GM12878 (cell line): ENCODE data around the gene CHAC1. TPM values are rescaled to one million over a fixed set of nuclear protein-coding genes. Genes with fewer than 3 reads are reported as not detected.

Experiments used
- ATAC-seq: fragments of 200-7000 bp; cut with Tn5 transposase; 3 replicates; pipeline ENCODE4 v1.9.1; 2020; ENCODE audit warnings: mild to moderate bottlenecking, moderate library complexity
- BruUV-seq: library from RNA; stranded (reverse); fragments of 400-500 nt; replicated peaks from 2 replicates; lab custom pipeline; 2021; lab: Mats Ljungman, UMichigan
- CTCF ChIA-PET: fragments of 300-600 bp; sonication (Branson Sonifier 250); formaldehyde crosslinking; extraction: SDS; loops from one replicate; lab custom pipeline; 2021; ENCODE audit warnings: inconsistent platforms; lab: Yijun Ruan, JAX
- POLR2A ChIA-PET: fragments of 350-600 bp; formaldehyde crosslinking; extraction: SDS; loops from one replicate; lab custom pipeline; 2021; ENCODE audit warnings: inconsistent platforms; lab: Charles Lee
- RAD21 ChIA-PET: fragments of 300-600 bp; sonication (Branson Sonifier 250); formaldehyde crosslinking; loops from one replicate; lab custom pipeline; 2023; ENCODE audit warnings: antibody characterized with exemption; ENCODE audit not compliant: unreplicated experiment; lab: Charles Lee
- SMC1A ChIA-PET: fragments of 300-600 bp; sonication (Branson Sonifier 250); formaldehyde crosslinking; loops from one replicate; lab custom pipeline; 2023; ENCODE audit not compliant: unreplicated experiment, uncharacterized antibody; lab: Charles Lee
- DNase-seq: peaks from one replicate; pipeline ENCODE4 v3.0.0-alpha.2; 2011; ENCODE audit warnings: low read depth, low spot score
- FAIRE-seq: peaks from 3 replicates; lab custom pipeline; 2011; peaks lifted over from hg19 to GRCh38; lab: Jason Lieb, UNC
- H2AFZ ChIP-seq: 2 replicates; pipeline ENCODE4 v1.6.0; 2011; ENCODE audit warnings: low read depth, low read length, control low read depth; ENCODE audit not compliant: control insufficient read depth
- H3K27ac ChIP-seq: 2 replicates; pipeline ENCODE4 v1.5.1; 2011; ENCODE audit warnings: control low read depth; ENCODE audit not compliant: control insufficient read depth, insufficient read depth
- H3K27me3 ChIP-seq, 2 experiments: replicated peaks in 1 of 2; 2 replicates each; pipeline versions ENCODE4 v1.6.0 to v1.6.1; 2011; ENCODE audit warnings: low read length in 1 of 2; ENCODE audit not compliant: control insufficient read depth in 2 of 2, insufficient read depth in 2 of 2
- H3K36me3 ChIP-seq, 2 experiments: 2 replicates each; pipeline ENCODE4 v1.5.1; 2011; ENCODE audit warnings: low read length in 1 of 2; ENCODE audit not compliant: control insufficient read depth in 2 of 2, insufficient read depth in 2 of 2
- H3K4me1 ChIP-seq: 2 replicates; pipeline ENCODE4 v1.6.1; 2011; ENCODE audit warnings: mild to moderate bottlenecking, low read length, moderate library complexity, mixed read lengths; ENCODE audit not compliant: control insufficient read depth, insufficient read depth
- H3K4me2 ChIP-seq: 2 replicates; pipeline ENCODE4 v1.6.0; 2011; ENCODE audit warnings: control low read depth; ENCODE audit not compliant: control insufficient read depth, insufficient read depth
- H3K4me3 ChIP-seq: fragments of 200-600 bp; sonication (generic); 2 replicates; pipeline ENCODE4 v1.5.1; 2016
- H3K79me2 ChIP-seq: 2 replicates; pipeline ENCODE4 v1.6.0; 2011; ENCODE audit warnings: low read length; ENCODE audit not compliant: control insufficient read depth, insufficient read depth
- H3K9ac ChIP-seq: 2 replicates; pipeline ENCODE4 v1.8.0; 2011; ENCODE audit warnings: low read length, control low read depth, mixed read lengths; ENCODE audit not compliant: control insufficient read depth, insufficient read depth
- H3K9me3 ChIP-seq: replicated peaks from 3 replicates; pipeline ENCODE4 v1.5.1; 2011; ENCODE audit warnings: mild to moderate bottlenecking, low read length; ENCODE audit not compliant: control insufficient read depth, insufficient read depth
- H4K20me1 ChIP-seq: 2 replicates; pipeline ENCODE4 v1.6.0; 2011; ENCODE audit not compliant: control insufficient read depth, insufficient read depth
- CHD1 ChIP-seq: IDR thresholded peaks from 2 replicates; pipeline ENCODE4 v1.6.1; 2012; ENCODE audit warnings: low read depth, low read length, improper control_type of control experiment
- EP300 ChIP-seq, 2 experiments: fragments of 150-350 bp in 1 of 2; IDR thresholded peaks; 2 replicates each; pipeline ENCODE4 v1.6.1; 2011 to 2012; ENCODE audit warnings: low read depth in 2 of 2, low read length in 2 of 2, borderline replicate concordance in 1 of 2, improper control_type of control experiment in 1 of 2, inconsistent platforms in 1 of 2; ENCODE audit not compliant: control insufficient read depth in 1 of 2
- JUND ChIP-seq: IDR thresholded peaks from 2 replicates; pipeline ENCODE4 v1.6.1; 2012; ENCODE audit warnings: low read depth, mild to moderate bottlenecking, low read length, improper control_type of control experiment, moderate library complexity
- NR2C2 ChIP-seq: IDR thresholded peaks from 2 replicates; pipeline ENCODE4 v1.6.1; 2011; ENCODE audit warnings: borderline replicate concordance, low read depth; ENCODE audit not compliant: control insufficient read depth, insufficient read length
- NRF1 ChIP-seq: conservative IDR thresholded peaks from 2 replicates; pipeline ENCODE4 v1.6.1; 2011; ENCODE audit warnings: mild to moderate bottlenecking, low read depth, low read length, improper control_type of control experiment
- RBBP5 ChIP-seq: fragments of 200-600 bp; sonication (generic); conservative IDR thresholded peaks from 2 replicates; pipeline ENCODE4 v1.6.1; 2016
- USF1 ChIP-seq: IDR thresholded peaks from 2 replicates; pipeline ENCODE4 v1.6.1; 2011; ENCODE audit warnings: borderline replicate concordance, low read depth, mild to moderate bottlenecking, moderate library complexity, mixed read lengths, low read length; ENCODE audit not compliant: insufficient read depth; ENCODE audit errors: extremely low read length
- ZNF622 ChIP-seq: fragments of 450-650 bp; IDR thresholded peaks from 2 replicates; pipeline ENCODE4 v1.6.1; 2017; ENCODE audit warnings: mild to moderate bottlenecking, inconsistent platforms
- WGBS: methylation state at CpG from one replicate; pipeline ENCODE4 v1.1.6; 2016; ENCODE audit warnings: low lambda C conversion rate; ENCODE audit not compliant: insufficient replicate concordance, insufficient coverage; ENCODE audit errors: missing lambda C conversion rate; 5-methylcytosine and 5-hydroxymethylcytosine counted together
- in situ Hi-C: fragments of 300-500 bp; cut with MboI; formaldehyde crosslinking; loops from 9 replicates; pipeline ENCODE4 v1.14.3; 2018; ENCODE audit warnings: mixed read lengths
- intact Hi-C: fragments of 100-400 bp; cut with micrococcal nuclease; formaldehyde crosslinking; loops from one replicate; pipeline ENCODE4 v1.14.2; 2022; ENCODE audit not compliant: unreplicated experiment
- polyA plus RNA-seq, 11 experiments: library from polyadenylated mRNA; depleted of rRNA in 4 of 11; unstranded in 6 of 11; stranded (reverse) in 5 of 11; fragments of >200 nt; fragmentation: Nextera tagmentation in 4 of 11; fragmentation: Illumina TruSeq in 1 of 11; extraction: Ambion mirVana in 4 of 11; extraction: Trizol in 1 of 11; gene quantifications; 1 replicate in 1 of 11; 2 replicates in 10 of 11; pipeline versions ENCODE4 v1.2.1 to v1.2.3, GENCODE V29; 2011 to 2016; ENCODE audit warnings: inconsistent platforms in 2 of 11, missing spikeins in 2 of 11, low read depth in 1 of 11
- total RNA-seq, 4 experiments: library from RNA; depleted of rRNA in 3 of 4; stranded (reverse); fragments of >200 nt in 3 of 4; fragmentation: Illumina TruSeq in 1 of 4; extraction: Trizol in 1 of 4; gene quantifications; 2 replicates each; pipeline versions ENCODE4 v1.2.1 to v1.2.3, GENCODE V29; 2013 to 2021

Gene CHAC1
- total and polyA plus RNA-seq, 10 of the 15 experiments (the other 5 are each of a cell fraction or from before 2014, with no cell fraction given) = 0.37 to 5.9 (median 3.3) TPM

- intact Hi-C loops (no loop called here), in situ Hi-C loops (no loop called here)
- TF ChIP-seq JUND (no peak), RBBP5 (no peak), USF1 (no peak), CHD1 (no peak), NR2C2 (no peak), NRF1 (no peak), ZNF622 (no peak), EP300 (IDR thresholded peaks at IDR 0.05; ENCODE audit: borderline replicate concordance in 1 of 2, control insufficient read depth in 1 of 2, low read depth in 2 of 2, low read length in 2 of 2) (no peak)
- Histone ChIP-seq H3K79me2 (no peaks in the 10 kb centered on the region), H3K36me3 (no peaks in the 10 kb centered on the region), H3K27me3 (no peaks in the 10 kb centered on the region), H3K4me2 (no peak overlapping the region), H3K4me3 (no peak overlapping the region), H3K4me1 (no peaks in the 10 kb centered on the region), H2AFZ (no peak overlapping the region), H3K9me3 (no peaks in the 10 kb centered on the region), H3K9ac (no peak overlapping the region), H4K20me1 (no peaks in the 10 kb centered on the region), H3K27ac (no peak overlapping the region)
- RAD21 ChIA-PET = no interaction called here
- ATAC-seq (peak; percentile 22; the same call in 1 of the 3 replicates), FAIRE-seq (no peak), DNase-seq (no peak)
- SMC1A ChIA-PET = interaction anchor here (0.6 kb wide), 1 partner anchor 156 kb away, joined by 4 read pairs; no protein-coding TSS in a partner anchor
- POLR2A ChIA-PET = no interaction called here
- BruUV-seq = no TSS peak
- WGBS = 56% methylated on average over 22 of the region's 22 CpGs
- CTCF ChIA-PET = no interaction called here
Observed at GRCh38 chr15:40959331-40960141, 6.3 kb downstream of the CHAC1 start.
